DND-41 (cell line): ENCODE measurements around the gene COL4A1.

Experiments used
- CTCF ChIP-seq: IDR thresholded peaks from 2 replicates; pipeline ENCODE4 v1.5.1; 2012; ENCODE audit warnings: borderline replicate concordance, low read length, moderate library complexity, mild to moderate bottlenecking; ENCODE audit not compliant: poor library complexity, severe bottlenecking; ENCODE audit errors: extremely low read depth
- EZH2 ChIP-seq: IDR thresholded peaks from 3 replicates; pipeline ENCODE4 v1.6.1; 2012; ENCODE audit warnings: borderline replicate concordance, low read depth, mild to moderate bottlenecking, moderate library complexity, low read length, inconsistent platforms; ENCODE audit not compliant: severe bottlenecking

DNA sequence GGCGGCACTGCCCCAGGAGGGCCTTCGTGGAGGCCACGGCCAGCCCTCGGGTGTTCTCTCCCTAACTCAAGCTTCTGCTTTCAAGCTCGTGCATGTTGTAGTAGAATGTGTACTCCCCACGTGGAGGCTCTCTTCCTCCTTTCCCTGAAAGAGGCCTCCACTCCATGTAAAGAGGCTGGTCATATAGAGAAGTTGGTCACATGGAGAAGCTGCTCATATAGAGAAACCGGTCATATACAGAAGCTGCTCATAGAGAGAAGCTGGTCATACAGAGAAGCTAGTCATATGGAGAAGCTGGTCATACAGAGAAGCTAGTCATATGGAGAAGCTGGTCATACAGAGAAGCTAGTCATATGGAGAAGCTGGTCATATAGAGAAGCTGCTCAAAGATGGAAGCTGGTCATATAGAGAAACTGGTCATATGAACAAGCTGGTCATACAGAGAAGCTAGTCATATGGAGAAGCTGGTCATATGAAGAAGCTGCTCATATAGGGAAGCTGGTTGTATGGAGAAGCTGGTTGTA is 152.5 kb downstream of the COL4A1 start:
- TF ChIP-seq CTCF (no peak), EZH2 (no peak)
